ENCODE measurements around the gene AK3. TPM values are rescaled to one million over a fixed set of nuclear protein-coding genes. Genes with fewer than 3 reads are reported as not detected.

Gene AK3
- total RNA-seq, 1 experiment from 2014 or later: 21.5 TPM

DNA sequence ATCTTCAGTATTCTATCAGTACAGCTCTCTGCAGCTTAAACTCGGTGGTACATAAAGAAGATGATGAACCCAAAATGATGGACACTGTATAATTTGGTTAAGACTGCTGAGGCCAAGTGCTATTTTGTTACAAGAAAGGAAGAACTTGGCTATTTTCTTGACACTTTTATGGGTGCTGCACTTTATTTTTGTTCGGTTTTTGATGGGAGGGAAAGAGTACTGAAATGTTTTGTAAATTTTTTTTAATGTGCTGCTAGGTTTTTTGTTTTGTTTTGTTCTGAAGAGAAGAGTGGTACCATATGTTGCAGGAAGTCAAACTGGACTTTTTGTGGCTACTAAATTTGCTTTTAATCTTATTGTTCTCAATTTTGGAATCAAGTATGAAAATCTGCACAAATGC is 35.0 kb downstream of the AK3 start:
- DNase-seq: no peak
- H3K4me1 Mint-ChIP-seq (ENCODE audit: low read depth, unreplicated experiment): no peaks in the 10 kb centered on the region
- H3K36me3 Mint-ChIP-seq (ENCODE audit: insufficient read depth, unreplicated experiment): peaks cover 16% of the 10 kb centered on the region
- intact Hi-C loops (cut with micrococcal nuclease; ENCODE audit: unreplicated experiment): no loop called here
- TF ChIP-seq, protein P1, sequence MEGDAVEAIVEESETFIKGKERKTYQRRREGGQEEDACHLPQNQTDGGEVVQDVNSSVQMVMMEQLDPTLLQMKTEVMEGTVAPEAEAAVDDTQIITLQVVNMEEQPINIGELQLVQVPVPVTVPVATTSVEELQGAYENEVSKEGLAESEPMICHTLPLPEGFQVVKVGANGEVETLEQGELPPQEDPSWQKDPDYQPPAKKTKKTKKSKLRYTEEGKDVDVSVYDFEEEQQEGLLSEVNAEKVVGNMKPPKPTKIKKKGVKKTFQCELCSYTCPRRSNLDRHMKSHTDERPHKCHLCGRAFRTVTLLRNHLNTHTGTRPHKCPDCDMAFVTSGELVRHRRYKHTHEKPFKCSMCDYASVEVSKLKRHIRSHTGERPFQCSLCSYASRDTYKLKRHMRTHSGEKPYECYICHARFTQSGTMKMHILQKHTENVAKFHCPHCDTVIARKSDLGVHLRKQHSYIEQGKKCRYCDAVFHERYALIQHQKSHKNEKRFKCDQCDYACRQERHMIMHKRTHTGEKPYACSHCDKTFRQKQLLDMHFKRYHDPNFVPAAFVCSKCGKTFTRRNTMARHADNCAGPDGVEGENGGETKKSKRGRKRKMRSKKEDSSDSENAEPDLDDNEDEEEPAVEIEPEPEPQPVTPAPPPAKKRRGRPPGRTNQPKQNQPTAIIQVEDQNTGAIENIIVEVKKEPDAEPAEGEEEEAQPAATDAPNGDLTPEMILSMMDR (IDR thresholded peaks at IDR 0.05; ENCODE audit: unreplicated experiment): no peak
- CTCF ChIA-PET: no interaction called here
- H3K4me3 Mint-ChIP-seq (ENCODE audit: low read depth, unreplicated experiment): no peak overlapping the region
- no peaks in the 10 kb centered on the region for H3K9me3 Mint-ChIP-seq (ENCODE audit: low read depth, unreplicated experiment)
- BruUV-seq (replicated peaks): no TSS peak
- no peak overlapping the region for H3K27ac Mint-ChIP-seq (ENCODE audit: unreplicated experiment)
- no peaks in the 10 kb centered on the region for H3K27me3 Mint-ChIP-seq (ENCODE audit: unreplicated experiment)

DNA sequence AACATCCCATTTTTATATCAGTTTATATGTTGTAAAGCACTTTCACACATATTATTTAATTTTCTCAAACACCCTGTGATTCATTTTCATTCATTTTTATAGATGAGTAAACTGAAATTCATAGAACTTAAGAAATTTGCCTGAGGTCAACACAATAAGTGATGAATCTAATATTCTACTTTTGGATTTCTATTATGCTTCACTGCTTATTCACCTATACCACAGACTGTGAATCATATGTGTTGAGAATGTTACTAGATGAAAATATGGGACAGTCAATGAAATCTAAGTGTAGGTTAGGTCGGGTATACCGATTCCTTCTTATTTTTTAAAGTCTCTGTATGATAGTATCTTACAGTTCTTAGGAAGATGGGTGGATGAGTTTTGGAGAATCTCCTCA is 36.9 kb downstream of the AK3 start:
- Mint-ChIP-seq H3K27me3 (ENCODE audit: unreplicated experiment) (no peaks in the 10 kb centered on the region), H3K9me3 (ENCODE audit: low read depth, unreplicated experiment) (no peaks in the 10 kb centered on the region), H3K4me1 (ENCODE audit: low read depth, unreplicated experiment) (no peaks in the 10 kb centered on the region), H3K27ac (ENCODE audit: unreplicated experiment) (no peak overlapping the region), H3K4me3 (ENCODE audit: low read depth, unreplicated experiment) (no peak overlapping the region), H3K36me3 (ENCODE audit: insufficient read depth, unreplicated experiment) (peaks cover 17% of the 10 kb centered on the region)
- intact Hi-C loops (cut with micrococcal nuclease; ENCODE audit: unreplicated experiment): no loop called here
- TF ChIP-seq, protein P1 (IDR thresholded peaks at IDR 0.05; ENCODE audit: unreplicated experiment): no peak
- CTCF ChIA-PET: no interaction called here
- BruUV-seq (replicated peaks): no TSS peak
- no peak for DNase-seq

DNA sequence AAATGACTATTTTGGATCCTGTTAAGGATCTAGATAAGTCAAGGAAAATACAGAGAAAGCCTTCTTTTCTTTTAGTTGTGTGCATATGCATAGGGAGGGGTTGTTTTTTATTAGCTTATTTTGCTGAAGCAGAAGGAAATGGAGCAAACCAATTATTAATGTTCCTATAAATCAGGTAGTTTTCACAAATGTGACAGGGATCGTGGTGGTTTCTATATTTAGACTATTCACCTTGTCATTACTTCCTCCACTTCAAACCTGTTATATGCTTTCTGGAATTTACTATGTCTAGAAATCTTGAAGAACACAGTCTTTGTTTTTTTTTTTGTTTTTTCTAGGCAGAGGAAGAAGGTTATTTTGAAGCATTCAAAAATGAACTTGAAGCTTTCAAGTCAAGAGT is 39.5 kb downstream of the AK3 start:
- Mint-ChIP-seq H3K27ac (ENCODE audit: unreplicated experiment) (no peak overlapping the region), H3K4me1 (ENCODE audit: low read depth, unreplicated experiment) (no peaks in the 10 kb centered on the region), H3K27me3 (ENCODE audit: unreplicated experiment) (no peaks in the 10 kb centered on the region), H3K9me3 (ENCODE audit: low read depth, unreplicated experiment) (no peaks in the 10 kb centered on the region), H3K36me3 (ENCODE audit: insufficient read depth, unreplicated experiment) (peaks cover 17% of the 10 kb centered on the region), H3K4me3 (ENCODE audit: low read depth, unreplicated experiment) (no peak overlapping the region)
- no peak for DNase-seq
- intact Hi-C loops (cut with micrococcal nuclease; ENCODE audit: unreplicated experiment): no loop called here
- TF ChIP-seq, protein P1 (IDR thresholded peaks at IDR 0.05; ENCODE audit: unreplicated experiment): no peak
- CTCF ChIA-PET: interaction anchor here (0.6 kb wide), 1 partner anchor 702 kb away, joined by 3 read pairs; no protein-coding TSS in a partner anchor
- BruUV-seq (replicated peaks): no TSS peak

DNA sequence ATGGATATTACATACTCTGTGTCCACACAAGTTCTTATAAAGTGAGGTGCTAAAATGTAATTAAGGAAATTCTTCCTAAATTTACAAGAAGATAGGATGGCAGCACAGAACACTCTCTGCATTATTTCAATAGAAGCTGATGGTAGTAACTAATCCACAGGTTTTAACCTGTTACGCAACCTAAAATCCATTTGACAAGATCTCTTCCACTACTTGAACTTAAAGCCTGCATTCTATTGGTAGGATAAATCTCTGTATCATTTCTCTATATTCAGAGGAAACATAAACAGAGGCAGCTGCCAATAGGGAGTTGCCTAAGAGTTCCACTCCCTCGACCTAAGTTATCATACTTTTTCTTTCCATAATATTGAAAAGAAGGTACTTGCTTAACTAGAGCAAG is 40.1 kb downstream of the AK3 start:
- TF ChIP-seq, protein P1 (IDR thresholded peaks at IDR 0.05; ENCODE audit: unreplicated experiment): no peak
- intact Hi-C loops (cut with micrococcal nuclease; ENCODE audit: unreplicated experiment): no loop called here
- Mint-ChIP-seq H3K36me3 (ENCODE audit: insufficient read depth, unreplicated experiment) (peaks cover 20% of the 10 kb centered on the region), H3K4me3 (ENCODE audit: low read depth, unreplicated experiment) (no peak overlapping the region), H3K27ac (ENCODE audit: unreplicated experiment) (no peak overlapping the region), H3K9me3 (ENCODE audit: low read depth, unreplicated experiment) (no peaks in the 10 kb centered on the region), H3K4me1 (ENCODE audit: low read depth, unreplicated experiment) (no peaks in the 10 kb centered on the region), H3K27me3 (ENCODE audit: unreplicated experiment) (no peaks in the 10 kb centered on the region)
- BruUV-seq (replicated peaks): no TSS peak
- no peak for DNase-seq
- CTCF ChIA-PET: no interaction called here
